ENCODE results near the gene ATP8B1. TPM values are rescaled to one million over a fixed set of nuclear protein-coding genes. Genes with fewer than 3 reads are reported as not detected.
A peak's percentile ranks its signal among the peaks of the same experiment; 100 is the strongest.

Gene ATP8B1
- total RNA-seq, 4 donors from 2014 or later = 97.3 to 115 (median 103) TPM

- Histone ChIP-seq H3K27me3 (no peaks in the 10 kb centered on the region), H3K4me3 (no peak overlapping the region), H3K4me1 (no peaks in the 10 kb centered on the region), H3K27ac (no peak overlapping the region), H3K36me3 (peaks cover 0 to 6% (median 0%) of the 10 kb centered on the region in 3 donors), H3K9me3 (no peaks in the 10 kb centered on the region)
- TF ChIP-seq POLR2A (IDR thresholded peaks at IDR 0.05) (no peak), CTCF (IDR thresholded peaks at IDR 0.05) (no peak)
- DNase-seq = no peak
Measured at GRCh38 chr18:57759650-57760049, 43.5 kb downstream of the ATP8B1 start.

GRCh38 chr18:57755473-57756067 lies 47.5 kb downstream of the ATP8B1 start:
- peaks cover 0 to 5% (median 0%) of the 10 kb centered on the region in 4 donors for H3K4me1 ChIP-seq
- no peaks in the 10 kb centered on the region for H3K9me3 ChIP-seq
- no peak overlapping the region for H3K4me3 ChIP-seq
- TF ChIP-seq CTCF (IDR thresholded peaks at IDR 0.05) = no peak
- TF ChIP-seq POLR2A (IDR thresholded peaks at IDR 0.05) = no peak
- DNase-seq = no peak
- peaks cover 0 to 6% (median 0%) of the 10 kb centered on the region in 3 donors for H3K36me3 ChIP-seq
- H3K27me3 ChIP-seq = no peaks in the 10 kb centered on the region
- no peak overlapping the region for H3K27ac ChIP-seq

GRCh38 chr18:57754577-57755338 lies 48.4 kb downstream of the ATP8B1 start:
- H3K4me1 ChIP-seq = peaks cover 0 to 5% (median 0%) of the 10 kb centered on the region in 4 donors
- no peak for DNase-seq
- H3K36me3 ChIP-seq = peaks cover 0 to 6% (median 0%) of the 10 kb centered on the region in 3 donors
- no peaks in the 10 kb centered on the region for H3K27me3 ChIP-seq
- no peaks in the 10 kb centered on the region for H3K9me3 ChIP-seq
- no peak overlapping the region for H3K27ac ChIP-seq
- H3K4me3 ChIP-seq = no peak overlapping the region
- TF ChIP-seq POLR2A (IDR thresholded peaks at IDR 0.05) (no peak), CTCF (IDR thresholded peaks at IDR 0.05) (no peak)

GRCh38 chr18:57753063-57753462 lies 50.1 kb downstream of the ATP8B1 start:
- H3K4me1 ChIP-seq = peaks cover 0 to 14% (median 0%) of the 10 kb centered on the region in 4 donors
- peaks cover 0 to 6% (median 0%) of the 10 kb centered on the region in 3 donors for H3K36me3 ChIP-seq
- H3K4me3 ChIP-seq = no peak overlapping the region
- DNase-seq = no peak
- no peak for TF ChIP-seq CTCF (IDR thresholded peaks at IDR 0.05)
- no peak for TF ChIP-seq POLR2A (IDR thresholded peaks at IDR 0.05)
- H3K9me3 ChIP-seq = no peaks in the 10 kb centered on the region
- no peaks in the 10 kb centered on the region for H3K27me3 ChIP-seq
- peak overlapping the region in 1 of 4 donors; percentile 37 for H3K27ac ChIP-seq

GRCh38 chr18:57749604-57749970 lies 53.5 kb downstream of the ATP8B1 start:
- no peak for DNase-seq
- Histone ChIP-seq H3K4me1 (peaks cover 0 to 22% (median 0%) of the 10 kb centered on the region in 4 donors), H3K27me3 (no peaks in the 10 kb centered on the region), H3K9me3 (no peaks in the 10 kb centered on the region), H3K4me3 (no peak overlapping the region), H3K36me3 (no peaks in the 10 kb centered on the region), H3K27ac (no peak overlapping the region)
- TF ChIP-seq CTCF (IDR thresholded peaks at IDR 0.05) = no peak
- TF ChIP-seq POLR2A (IDR thresholded peaks at IDR 0.05) = no peak
